GM18867 (cell line): ENCODE measurements around the gene RHOV.

Source experiments
- ATAC-seq: cut with Tn5 transposase; IDR thresholded peaks from one replicate; pipeline ENCODE4 v1.9.1; 2021; ENCODE audit warnings: mild to moderate bottlenecking, moderate library complexity; ENCODE audit not compliant: unreplicated experiment

Gene RHOV

DNA sequence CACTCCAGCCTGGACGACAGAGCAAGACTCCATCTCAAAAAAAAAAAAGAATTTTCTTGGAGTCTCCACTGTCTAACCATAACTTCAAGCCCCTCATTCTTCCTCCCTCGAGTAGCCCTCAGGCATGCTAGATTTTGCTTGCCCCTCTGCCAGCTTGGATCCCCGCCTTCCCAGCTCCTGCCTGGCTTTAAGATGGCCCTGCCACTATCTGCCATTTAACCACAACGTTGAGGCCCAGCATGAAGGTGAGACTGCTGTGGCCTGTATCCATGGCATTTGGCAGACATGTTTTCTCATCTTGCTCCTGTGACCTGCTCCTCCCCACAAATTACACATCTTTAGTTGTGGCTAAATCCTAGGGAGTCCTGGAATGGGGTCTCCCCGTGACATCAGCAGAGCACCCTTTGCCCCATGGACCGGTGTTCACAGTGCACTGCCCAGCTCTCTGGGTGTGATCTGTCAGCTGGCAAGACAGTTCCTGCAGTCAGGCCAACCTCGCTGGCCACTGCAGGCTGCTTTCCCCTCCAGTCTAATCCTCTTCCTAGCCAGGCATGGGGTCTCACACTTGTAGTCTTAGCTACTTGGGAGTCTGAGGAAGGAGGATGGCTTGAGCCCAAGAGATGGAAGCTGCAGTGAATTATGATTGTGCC lies 30.6 kb upstream of the RHOV start:
- ATAC-seq: no peak

DNA sequence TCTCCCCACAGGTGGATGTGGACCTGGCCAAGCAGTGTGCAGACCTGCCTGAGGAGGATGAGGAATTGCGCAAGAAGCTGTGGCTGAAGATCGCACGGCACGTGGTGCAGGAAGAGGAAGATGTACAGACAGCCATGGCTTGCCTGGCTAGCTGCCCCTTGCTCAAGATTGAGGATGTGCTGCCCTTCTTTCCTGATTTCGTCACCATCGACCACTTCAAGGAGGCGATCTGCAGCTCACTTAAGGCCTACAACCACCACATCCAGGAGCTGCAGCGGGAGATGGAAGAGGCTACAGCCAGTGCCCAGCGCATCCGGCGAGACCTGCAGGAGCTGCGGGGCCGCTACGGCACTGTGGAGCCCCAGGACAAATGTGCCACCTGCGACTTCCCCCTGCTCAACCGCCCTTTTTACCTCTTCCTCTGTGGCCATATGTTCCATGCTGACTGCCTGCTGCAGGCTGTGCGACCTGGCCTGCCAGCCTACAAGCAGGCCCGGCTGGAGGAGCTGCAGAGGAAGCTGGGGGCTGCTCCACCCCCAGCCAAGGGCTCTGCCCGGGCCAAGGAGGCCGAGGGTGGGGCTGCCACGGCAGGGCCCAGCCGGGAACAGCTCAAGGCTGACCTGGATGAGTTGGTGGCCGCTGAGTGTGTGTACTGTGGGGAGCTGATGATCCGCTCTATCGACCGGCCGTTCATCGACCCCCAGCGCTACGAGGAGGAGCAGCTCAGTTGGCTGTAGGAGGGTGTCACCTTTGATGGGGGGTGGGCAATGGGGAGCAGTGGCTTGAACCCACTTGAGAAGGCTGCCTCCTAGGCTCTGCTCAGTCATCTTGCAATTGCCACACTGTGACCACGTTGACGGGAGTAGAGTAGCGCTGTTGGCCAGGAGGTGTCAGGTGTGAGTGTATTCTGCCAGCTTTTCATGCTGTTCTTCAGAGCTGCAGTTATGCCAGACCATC lies 28.8 kb upstream of the RHOV start:
- no peak for ATAC-seq

DNA sequence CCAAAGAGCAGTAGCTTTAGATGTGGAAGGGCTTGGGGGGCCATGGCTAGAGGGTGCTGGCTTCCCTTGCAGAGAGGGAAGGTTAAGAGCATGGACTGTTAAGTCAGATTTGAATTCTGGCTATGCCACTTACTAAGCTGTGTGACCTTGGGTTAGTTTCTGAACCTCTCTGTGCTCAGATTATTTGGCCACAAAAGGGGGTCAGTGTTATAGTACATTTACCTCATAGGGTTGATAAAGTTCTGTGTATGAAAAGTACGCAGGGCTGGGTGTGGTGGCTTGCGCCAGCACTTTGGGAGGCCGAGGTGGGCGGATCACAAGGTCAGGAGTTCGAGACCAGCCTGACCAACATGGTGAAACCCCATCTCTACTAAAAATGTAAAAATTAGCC lies 27.0 kb upstream of the RHOV start:
- no peak for ATAC-seq

DNA sequence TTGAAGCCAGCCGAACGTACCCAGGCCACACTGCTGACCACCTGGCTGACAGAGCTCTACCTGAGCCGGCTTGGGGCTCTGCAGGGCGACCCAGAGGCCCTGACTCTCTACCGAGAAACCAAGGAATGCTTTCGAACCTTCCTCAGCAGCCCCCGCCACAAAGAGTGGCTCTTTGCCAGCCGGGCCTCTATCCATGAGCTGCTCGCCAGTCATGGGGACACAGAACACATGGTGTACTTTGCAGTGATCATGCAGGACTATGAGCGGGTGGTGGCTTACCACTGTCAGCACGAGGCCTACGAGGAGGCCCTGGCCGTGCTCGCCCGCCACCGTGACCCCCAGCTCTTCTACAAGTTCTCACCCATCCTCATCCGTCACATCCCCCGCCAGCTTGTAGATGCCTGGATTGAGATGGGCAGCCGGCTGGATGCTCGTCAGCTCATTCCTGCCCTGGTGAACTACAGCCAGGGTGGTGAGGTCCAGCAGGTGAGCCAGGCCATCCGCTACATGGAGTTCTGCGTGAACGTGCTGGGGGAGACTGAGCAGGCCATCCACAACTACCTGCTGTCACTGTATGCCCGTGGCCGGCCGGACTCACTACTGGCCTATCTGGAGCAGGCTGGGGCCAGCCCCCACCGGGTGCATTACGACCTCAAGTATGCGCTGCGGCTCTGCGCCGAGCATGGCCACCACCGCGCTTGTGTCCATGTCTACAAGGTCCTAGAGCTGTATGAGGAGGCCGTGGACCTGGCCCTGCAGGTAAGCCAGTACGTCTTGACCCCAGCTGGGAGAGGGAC lies 26.4 kb upstream of the RHOV start:
- no peak for ATAC-seq

DNA sequence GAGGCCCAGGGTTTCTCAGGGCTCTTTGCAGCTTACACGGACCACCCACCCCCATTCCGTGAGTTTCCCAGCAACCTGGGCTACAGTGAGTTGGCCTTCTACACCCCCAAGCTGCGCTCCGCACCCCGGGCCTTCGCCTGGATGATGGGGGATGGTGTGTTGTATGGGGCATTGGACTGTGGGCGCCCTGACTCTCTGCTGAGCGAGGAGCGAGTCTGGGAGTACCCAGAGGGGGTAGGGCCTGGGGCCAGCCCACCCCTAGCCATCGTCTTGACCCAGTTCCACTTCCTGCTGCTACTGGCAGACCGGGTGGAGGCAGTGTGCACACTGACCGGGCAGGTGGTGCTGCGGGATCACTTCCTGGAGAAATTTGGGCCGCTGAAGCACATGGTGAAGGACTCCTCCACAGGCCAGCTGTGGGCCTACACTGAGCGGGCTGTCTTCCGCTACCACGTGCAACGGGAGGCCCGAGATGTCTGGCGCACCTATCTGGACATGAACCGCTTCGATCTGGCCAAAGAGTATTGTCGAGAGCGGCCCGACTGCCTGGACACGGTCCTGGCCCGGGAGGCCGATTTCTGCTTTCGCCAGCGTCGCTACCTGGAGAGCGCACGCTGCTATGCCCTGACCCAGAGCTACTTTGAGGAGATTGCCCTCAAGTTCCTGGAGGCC lies 25.6 kb upstream of the RHOV start:
- no peak for ATAC-seq

DNA sequence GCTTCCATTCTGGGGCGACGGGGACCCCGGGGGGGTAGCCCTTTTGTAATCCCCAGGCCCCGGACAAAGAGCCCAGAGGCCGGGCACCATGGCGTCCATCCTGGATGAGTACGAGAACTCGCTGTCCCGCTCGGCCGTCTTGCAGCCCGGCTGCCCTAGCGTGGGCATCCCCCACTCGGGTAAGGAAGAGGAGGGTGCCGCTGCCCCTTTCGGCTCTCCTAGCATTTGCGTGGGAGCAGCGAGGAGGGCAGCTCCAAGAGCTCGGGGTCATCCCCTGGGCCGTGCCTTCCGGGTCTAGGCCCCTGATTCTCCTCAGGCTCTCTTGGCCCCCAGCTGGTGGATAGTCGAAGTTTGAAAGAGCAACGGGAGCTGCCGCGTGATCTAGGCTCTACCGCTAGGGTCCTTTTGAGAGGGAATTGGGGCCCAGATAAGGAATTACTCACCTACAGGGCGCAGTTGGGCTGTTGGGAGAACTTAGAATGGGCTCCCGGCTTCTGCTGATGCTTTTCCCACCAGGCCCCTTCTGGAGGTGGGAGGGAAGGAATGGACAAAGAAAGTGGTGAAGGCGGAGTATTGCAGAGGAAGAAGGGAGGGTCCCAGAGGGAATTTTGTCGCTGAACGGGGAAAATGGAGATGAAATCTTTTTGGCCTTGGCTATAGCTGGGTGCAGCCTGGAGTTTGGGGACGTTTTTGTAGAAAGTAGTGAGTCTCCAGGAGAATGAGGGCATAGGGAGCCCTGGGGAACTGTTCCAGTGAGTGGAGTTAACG lies 20.8 kb upstream of the RHOV start:
- peak; percentile 36 for ATAC-seq

DNA sequence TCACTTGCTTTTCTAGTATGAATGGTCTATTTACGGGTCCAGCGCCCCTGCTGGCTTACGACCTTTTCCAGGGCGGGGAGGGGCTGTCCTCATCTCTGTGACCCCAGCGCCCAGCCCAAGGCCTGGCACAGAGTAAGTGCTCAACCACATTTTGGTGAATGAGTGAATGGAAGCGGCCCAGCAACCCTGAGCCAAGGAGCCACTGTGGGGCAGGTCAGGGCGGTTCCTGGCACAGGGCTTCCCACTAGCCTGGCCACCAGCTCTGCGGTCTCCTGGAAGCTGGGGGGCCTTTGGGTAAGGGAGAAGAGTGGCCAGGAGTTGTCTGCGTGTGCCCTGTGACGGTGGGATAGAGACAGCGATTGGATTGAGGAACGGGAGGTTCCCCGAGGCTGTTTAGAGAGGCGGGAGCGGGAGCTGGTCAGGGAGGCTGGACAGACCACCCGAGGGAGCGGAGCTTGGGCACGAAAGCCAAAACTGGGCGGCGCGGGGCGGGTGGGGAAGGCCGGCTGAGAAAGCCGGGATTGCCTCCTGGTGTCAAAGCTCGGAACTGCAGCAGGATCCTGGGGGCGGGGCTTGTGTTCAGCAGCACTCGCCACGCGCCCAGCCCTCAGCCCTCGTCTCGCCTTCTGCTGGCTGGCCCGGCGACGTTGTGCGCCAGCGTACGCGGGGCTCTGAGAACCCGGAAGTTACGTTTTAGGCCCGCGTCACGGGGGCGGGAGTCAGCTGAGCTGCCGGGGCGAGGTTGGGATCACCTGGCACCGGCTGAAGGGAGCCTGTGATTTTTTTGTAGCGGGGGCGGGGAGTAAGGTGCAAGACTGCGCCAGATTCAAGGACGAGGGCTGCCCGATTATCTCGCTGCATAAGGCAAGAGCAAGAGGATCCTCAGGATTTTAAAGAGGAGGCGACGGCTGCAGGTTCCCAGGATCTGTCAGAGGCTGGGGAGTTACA lies 20.0 kb upstream of the RHOV start, which contains the start of gene VPS18:
TSS of gene VPS18 (plus strand) at position 718 of the 948 bp plus-strand sequence. CDS start 319 bp downstream, outside the sequence.
- peak; percentile 84 for ATAC-seq

DNA sequence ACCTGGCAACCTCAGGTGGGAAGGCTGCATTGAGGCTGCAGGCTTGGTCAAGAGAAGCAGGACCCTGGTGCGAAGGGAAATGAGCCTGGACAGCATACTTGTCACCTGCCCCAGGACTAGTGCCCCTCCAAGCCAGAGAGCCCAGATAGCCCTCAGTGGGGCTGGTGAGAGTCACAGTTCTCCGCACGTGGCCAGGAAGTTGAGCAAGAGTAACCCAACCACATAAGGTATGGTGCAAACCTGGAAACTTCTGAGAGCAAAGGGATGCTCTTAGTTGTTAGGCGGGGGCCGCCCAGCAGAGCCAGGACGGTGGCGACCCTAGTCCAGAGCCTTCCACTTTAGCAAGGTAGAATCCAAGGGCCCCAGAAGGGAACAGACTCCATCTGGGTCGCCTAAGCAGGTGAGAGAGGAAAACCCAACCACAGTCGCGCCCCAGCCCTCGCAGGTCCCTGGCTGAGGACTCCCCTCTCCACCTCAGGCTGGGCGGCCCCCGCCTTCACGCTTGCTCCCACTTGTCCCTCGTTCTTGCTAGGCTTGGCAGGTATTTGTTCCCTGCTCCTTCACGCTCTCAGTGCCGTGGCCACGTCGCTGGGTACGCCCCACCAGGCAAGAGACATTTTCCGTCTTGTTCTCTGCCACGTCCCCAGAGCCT lies 19.1 kb upstream of the RHOV start:
- ATAC-seq: no peak

DNA sequence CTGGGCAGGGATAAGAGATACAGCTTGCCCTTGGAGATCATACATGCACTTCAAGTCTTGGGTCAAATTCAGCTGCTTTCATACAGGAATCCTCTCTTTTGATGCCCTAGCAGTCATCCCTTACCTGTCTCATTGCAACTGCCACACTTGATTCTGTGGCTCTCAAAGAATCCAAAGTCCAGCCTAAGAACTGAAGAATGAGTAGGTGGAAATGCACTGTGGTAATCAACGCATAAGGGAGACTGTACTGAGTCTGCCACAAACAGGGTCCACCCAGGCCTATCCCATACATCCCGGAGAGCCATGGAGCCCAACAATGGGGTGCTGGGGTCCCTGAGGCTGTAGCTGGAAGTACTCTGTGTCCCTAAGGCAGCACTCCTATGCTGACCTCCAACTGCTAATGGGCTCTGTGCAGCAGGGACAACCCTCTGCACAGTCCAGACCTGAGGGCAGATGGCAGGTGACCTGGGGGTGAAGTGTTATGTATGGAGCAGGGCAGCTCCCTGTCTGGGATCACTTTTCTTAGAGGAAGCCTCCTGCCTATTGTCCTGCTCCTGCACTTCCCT lies 18.5 kb upstream of the RHOV start:
- no peak for ATAC-seq

DNA sequence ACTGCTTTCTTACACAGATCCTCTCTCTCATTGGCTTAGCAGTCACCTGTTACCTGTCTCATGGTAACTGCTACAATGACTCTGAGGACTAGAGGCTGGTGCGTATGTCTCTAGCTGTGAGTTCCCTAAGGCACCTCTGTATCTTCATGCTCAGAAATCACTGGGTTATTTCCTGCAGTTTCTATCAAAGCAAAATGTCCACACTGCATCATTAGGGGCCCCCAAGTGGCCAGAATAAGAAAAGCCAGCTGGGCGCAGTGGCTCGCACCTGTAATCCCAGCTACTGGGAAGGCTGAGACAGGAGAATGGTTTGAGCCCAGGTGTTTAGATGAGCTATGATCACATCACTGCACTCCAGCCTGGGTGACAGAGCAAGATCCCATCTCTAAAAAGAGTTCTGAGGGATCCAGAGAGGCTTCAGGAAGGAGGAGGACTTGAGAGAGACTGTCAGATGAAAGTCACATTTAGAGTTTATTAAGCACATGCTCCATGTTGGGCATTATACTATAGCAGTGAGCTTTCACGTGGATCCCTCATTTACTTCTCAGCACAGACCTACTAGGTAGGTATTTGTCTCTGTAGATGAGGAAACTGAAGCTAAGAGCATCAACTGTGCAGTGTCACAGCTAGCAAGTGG lies 17.9 kb upstream of the RHOV start:
- peak; percentile 26 for ATAC-seq

DNA sequence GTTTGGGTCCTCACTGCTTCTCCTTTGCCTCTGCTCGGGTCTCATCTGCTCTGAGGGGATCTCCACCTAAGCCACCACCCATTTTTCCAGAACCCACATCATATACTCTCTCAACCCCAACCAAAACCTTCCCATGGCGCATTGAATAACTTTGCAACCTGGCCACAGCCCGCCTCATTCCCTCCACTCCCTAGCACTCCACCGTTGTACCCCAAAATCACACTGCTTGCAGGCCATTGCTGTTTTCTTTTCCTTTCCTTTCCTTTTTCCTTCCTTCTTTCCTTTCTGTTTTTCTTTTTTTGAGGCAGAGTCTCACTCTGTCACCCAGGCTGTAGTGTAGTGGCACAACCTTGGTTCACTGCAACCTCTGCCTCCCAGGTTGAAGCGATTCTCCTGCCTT lies 17.1 kb upstream of the RHOV start:
- ATAC-seq: no peak

DNA sequence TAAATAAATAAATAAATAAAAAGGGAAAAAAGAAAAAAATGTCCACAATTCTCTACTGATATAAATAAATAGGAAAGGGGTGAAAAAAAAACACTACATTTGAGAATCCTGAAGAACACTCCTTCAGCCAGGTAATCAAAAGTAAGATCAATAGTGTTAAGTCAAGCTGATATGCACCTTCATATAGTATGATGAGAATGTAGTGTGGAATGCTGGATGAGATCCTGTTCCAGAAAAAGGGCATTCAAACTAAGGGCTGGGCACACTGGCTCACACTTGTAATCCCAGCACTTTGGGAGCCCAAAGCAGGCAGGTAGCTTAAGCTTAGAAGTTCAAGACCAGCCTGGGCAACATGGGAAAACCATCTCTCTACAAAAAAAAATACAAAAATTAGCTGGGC lies 15.1 kb upstream of the RHOV start:
- no peak for ATAC-seq

DNA sequence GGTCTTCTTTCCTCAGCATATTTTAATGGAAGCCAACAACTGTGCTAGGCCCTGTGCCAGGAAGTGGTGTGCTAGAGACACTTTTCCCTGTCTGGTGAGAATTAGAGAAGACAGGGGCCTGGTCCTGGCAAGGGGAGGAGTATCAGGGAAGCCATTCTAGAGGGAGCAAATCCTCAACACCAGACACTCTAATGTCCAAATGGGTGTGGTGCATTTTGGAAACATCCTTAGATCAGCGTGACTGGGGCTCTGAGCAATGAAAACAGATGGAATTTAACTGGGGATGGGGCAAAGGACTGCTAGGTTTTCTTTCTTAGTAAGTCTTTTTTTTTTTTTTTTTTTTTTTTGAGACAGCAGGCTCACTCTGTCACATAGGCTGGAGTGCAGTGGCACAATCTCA lies 12.6 kb upstream of the RHOV start:
- ATAC-seq: no peak

DNA sequence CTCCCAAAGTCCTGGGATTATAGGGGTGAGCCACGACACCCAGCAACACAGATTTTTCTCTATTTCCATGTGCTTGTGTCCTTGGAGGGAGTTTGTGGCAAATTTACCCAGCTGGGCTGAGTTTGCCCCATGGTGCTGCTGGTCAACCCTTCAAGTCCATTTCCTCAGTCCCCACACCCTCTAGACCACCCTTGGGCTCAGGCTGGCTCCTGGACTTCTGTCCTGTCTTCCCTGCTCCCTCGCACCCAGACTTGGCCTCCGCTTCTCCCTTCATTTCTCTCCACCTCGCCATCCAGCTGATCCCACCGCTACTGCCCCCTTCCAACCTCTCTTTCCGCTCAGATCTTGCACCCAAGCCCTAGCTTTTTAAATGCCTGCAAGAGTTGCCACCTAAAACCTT lies 7.3 kb upstream of the RHOV start:
- ATAC-seq: no peak

DNA sequence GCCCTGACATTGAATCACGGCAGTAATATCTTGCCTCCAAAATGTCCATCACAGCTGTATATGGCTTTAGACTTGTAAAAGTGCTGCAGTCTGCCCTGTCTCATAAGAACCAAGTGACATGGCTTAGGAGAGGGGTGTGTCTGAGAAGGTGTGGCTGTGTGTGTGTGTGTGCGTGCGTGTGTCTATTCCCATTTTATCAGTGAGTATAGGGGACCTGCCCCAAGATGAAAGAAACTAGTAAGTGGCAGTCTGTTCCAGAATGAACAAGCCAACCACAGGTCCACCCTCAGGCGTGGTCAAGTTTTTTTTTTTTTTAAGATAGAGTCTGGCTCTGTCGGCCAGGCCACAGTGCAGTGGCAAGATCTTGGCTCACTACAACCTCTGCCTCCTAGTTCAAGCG lies 5.6 kb upstream of the RHOV start:
- no peak for ATAC-seq

DNA sequence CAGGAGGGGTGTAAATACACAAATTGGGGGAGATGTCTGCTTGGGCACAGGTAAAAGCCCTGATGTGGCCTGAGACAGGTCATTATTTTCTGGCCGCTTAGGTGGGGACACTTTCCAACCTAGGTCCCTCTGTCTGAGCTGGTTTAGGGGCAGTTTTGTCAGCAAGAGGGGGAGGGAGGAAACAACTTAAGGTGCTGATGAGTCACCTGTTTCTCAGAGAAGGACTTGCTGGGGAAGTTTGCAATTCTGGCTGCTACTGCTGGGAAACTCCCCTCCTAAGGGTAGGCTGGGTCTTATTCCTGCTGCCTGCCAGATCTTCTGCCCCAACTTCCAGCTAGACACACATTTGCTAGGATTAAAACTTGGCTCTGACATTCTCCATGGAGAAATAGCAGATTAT lies 4.8 kb upstream of the RHOV start:
- ATAC-seq: no peak

DNA sequence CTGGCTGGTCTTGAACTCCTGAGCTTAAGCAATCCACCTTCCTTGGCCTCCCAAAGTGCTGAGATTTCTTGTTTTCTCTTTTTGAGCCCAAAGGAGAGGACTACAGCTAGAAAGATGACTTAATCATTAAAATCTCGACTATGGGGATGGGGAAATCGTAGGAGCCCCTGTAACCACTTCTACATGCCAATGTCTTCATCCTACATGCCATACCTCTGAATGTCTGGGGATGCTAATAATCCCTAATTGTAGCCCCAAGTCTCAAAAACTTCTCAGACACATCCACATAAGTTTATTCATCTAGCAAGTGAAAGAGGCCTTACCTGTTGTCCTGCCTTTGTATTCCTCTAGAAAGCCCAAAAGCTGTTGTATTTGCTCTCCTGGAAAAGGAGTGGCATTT lies 3.7 kb upstream of the RHOV start:
- ATAC-seq: no peak
